ENCODE results near the gene ROCK1.

Gene ROCK1

GRCh38 chr18:21101172-21101571, 10.4 kb downstream of the ROCK1 start:
- no peak for DNase-seq

- DNase-seq, result no peak
These were observed 10.9 kb downstream of the ROCK1 start for GRCh38 chr18:21100678-21101077.

- DNase-seq, result no peak
These were observed 11.5 kb downstream of the ROCK1 start for GRCh38 chr18:21100146-21100545.

GRCh38 chr18:21099442-21099841, 12.2 kb downstream of the ROCK1 start:
- no peak for DNase-seq

GRCh38 chr18:21096760-21097159, 14.9 kb downstream of the ROCK1 start:
- no peak for DNase-seq

- DNase-seq, result no peak
These were observed 18.5 kb downstream of the ROCK1 start for GRCh38 chr18:21093133-21093532.

GRCh38 chr18:21090680-21091079, 20.9 kb downstream of the ROCK1 start:
- no peak for DNase-seq

- no peak for DNase-seq
These were observed 25.9 kb downstream of the ROCK1 start for GRCh38 chr18:21085579-21086166.

GRCh38 chr18:21084511-21085078, 27.0 kb downstream of the ROCK1 start:
- no peak for DNase-seq

GRCh38 chr18:21083017-21083416, 28.6 kb downstream of the ROCK1 start:
- no peak for DNase-seq

- no peak for DNase-seq
These were observed 30.2 kb downstream of the ROCK1 start for GRCh38 chr18:21081426-21081825.

- DNase-seq, result no peak
These were observed 31.0 kb downstream of the ROCK1 start for GRCh38 chr18:21080576-21080975.

- no peak for DNase-seq
These were observed 37.0 kb downstream of the ROCK1 start for GRCh38 chr18:21074336-21075323.

- no peak for DNase-seq
These were observed 38.4 kb downstream of the ROCK1 start for GRCh38 chr18:21073180-21073579.

GRCh38 chr18:21071071-21071470, 40.5 kb downstream of the ROCK1 start:
- no peak for DNase-seq

GRCh38 chr18:21069468-21069867, 42.1 kb downstream of the ROCK1 start:
- DNase-seq, result no peak

GRCh38 chr18:21064347-21064746, 47.3 kb downstream of the ROCK1 start:
- DNase-seq, result no peak

- DNase-seq, result no peak
These were observed 48.6 kb downstream of the ROCK1 start for GRCh38 chr18:21063011-21063410.

GRCh38 chr18:21057112-21057511, 54.5 kb downstream of the ROCK1 start:
- DNase-seq, result no peak

- no peak for DNase-seq
These were observed 55.1 kb downstream of the ROCK1 start for GRCh38 chr18:21056545-21056944.

GRCh38 chr18:21054252-21054821, 57.3 kb downstream of the ROCK1 start:
- DNase-seq, result no peak

GRCh38 chr18:21053127-21053526, 58.5 kb downstream of the ROCK1 start:
- no peak for DNase-seq

GRCh38 chr18:21052385-21052784, 59.2 kb downstream of the ROCK1 start:
- no peak for DNase-seq

GRCh38 chr18:21051620-21052019, 60.0 kb downstream of the ROCK1 start:
- no peak for DNase-seq

Measured in femur (tissue), 1 donor.